H1 (cell line): Measurements from ENCODE around the gene RGP1. TPM values are rescaled to one million over a fixed set of nuclear protein-coding genes. Genes with fewer than 3 reads are reported as not detected.

ENCODE experiments used
- EP300 ChIP-seq, 2 experiments: IDR thresholded peaks; 1 replicate in 1 of 2; 2 replicates in 1 of 2; pipeline ENCODE4 v1.6.1; 2011 to 2012; ENCODE audit warnings: low read depth in 2 of 2, low read length in 2 of 2, mild to moderate bottlenecking in 2 of 2, borderline replicate concordance in 1 of 2, inconsistent platforms in 1 of 2, moderate library complexity in 1 of 2
- SRF ChIP-seq: IDR thresholded peaks from 2 replicates; pipeline ENCODE4 v1.6.1; 2011; ENCODE audit warnings: mild to moderate bottlenecking, low read depth, low read length, moderate library complexity
- polyA plus RNA-seq, 7 experiments: library from polyadenylated mRNA; depleted of rRNA in 3 of 7; stranded (reverse) in 5 of 7; unstranded in 2 of 7; fragments of >200 nt in 5 of 7; fragments of 200-250 nt in 2 of 7; gene quantifications; 1 replicate in 5 of 7; 2 replicates in 1 of 7; 4 replicates in 1 of 7; pipeline versions ENCODE4 v1.2.1 to v1.2.3, GENCODE V29; 2011 to 2013; ENCODE audit warnings: missing spikeins in 2 of 7, mixed read lengths in 2 of 7
- total RNA-seq: library from RNA; stranded (reverse); fragmentation: NEBNext Ultra II Directional; extraction: Animal tissue kit (Norgen Biotek cat#: 25700); gene quantifications from 2 replicates; pipeline ENCODE4 v1.2.1, GENCODE V29; 2021

Gene RGP1
- total and polyA plus RNA-seq, 2 of the 8 experiments (the other 6 are each of a cell fraction or from before 2014, with no cell fraction given) = 11.8 to 22.7 TPM

GRCh38 chr9:35798658-35799374 lies 49.7 kb downstream of the RGP1 start (continued):
- no peak for TF ChIP-seq EP300 (IDR thresholded peaks at IDR 0.05; ENCODE audit: borderline replicate concordance in 1 of 2, low read depth in 2 of 2, low read length in 2 of 2)
- TF ChIP-seq SRF = no peak
